ENCODE results near the gene SAMD9L. TPM values are rescaled to one million over a fixed set of nuclear protein-coding genes. Genes with fewer than 3 reads are reported as not detected.

The SAMD9L gene
- total RNA-seq, 1 donor from 2014 or later = 16.8 TPM

DNA sequence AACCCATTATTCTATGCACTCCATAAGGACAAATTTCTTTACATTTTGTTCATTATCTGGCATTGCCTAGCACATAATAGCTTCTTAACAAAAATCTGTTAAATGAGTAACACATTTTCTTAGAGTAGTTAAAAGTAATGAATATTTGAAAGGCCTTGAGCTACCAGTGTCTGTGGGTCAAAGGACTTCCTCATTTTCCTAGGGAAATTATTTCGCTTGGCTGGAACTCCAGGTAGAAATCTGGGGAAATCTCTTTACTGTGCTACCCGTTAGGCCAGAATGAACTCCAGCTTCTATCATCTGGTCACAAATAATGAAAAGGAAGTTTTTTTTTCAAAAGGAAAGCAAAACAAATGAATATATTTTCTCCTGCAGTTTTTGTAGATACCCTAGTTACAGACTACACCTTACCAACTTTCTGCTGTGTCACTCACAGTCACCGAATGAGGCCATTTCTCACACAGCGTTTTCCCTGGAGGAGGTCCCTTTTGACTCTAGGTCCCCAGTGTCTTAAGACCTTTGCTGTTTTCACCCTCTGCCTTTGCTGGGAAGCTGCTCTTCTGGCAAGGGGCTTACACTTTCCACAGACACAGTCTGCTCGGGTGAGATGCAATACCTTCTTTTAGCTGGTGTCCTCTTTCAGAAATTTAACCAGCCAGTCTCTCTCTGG, 1.6 kb downstream of the SAMD9L start:
- Mint-ChIP-seq H3K4me3 (ENCODE audit: unreplicated experiment) (peak overlapping the region; percentile 79), H3K27ac (ENCODE audit: unreplicated experiment) (peak overlapping the region; percentile 98), H3K4me1 (ENCODE audit: unreplicated experiment) (peaks cover 41% of the 10 kb centered on the region), H3K9me3 (ENCODE audit: unreplicated experiment) (no peaks in the 10 kb centered on the region), H3K27me3 (ENCODE audit: unreplicated experiment) (no peaks in the 10 kb centered on the region), H3K36me3 (ENCODE audit: unreplicated experiment) (peaks cover 21% of the 10 kb centered on the region)
- TF ChIP-seq, protein P1, sequence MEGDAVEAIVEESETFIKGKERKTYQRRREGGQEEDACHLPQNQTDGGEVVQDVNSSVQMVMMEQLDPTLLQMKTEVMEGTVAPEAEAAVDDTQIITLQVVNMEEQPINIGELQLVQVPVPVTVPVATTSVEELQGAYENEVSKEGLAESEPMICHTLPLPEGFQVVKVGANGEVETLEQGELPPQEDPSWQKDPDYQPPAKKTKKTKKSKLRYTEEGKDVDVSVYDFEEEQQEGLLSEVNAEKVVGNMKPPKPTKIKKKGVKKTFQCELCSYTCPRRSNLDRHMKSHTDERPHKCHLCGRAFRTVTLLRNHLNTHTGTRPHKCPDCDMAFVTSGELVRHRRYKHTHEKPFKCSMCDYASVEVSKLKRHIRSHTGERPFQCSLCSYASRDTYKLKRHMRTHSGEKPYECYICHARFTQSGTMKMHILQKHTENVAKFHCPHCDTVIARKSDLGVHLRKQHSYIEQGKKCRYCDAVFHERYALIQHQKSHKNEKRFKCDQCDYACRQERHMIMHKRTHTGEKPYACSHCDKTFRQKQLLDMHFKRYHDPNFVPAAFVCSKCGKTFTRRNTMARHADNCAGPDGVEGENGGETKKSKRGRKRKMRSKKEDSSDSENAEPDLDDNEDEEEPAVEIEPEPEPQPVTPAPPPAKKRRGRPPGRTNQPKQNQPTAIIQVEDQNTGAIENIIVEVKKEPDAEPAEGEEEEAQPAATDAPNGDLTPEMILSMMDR (IDR thresholded peaks at IDR 0.05) = no peak
- DNase-seq (ENCODE audit: extremely low spot score, unreplicated experiment) = no peak

DNA sequence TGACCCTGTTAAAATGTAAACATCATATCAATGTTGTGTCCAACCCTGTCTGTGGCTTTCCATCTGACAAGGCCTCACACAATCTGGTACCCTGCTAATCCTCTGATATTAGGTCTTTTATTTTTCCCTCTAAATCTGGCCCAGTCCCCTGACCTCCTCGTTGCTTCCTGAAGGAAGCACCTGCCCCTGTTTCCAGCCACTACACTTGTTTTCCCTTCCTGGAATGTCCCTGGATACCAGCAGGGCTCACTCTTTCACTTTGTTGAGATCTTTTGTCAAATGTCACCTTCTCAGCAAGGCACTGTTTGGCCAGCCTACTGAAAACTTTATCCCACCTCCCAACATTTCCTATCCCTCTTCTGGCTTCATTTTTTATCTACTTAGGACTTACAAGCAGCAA, 2.1 kb downstream of the SAMD9L start:
- Mint-ChIP-seq H3K27me3 (ENCODE audit: unreplicated experiment) (no peaks in the 10 kb centered on the region), H3K4me3 (ENCODE audit: unreplicated experiment) (no peak overlapping the region), H3K9me3 (ENCODE audit: unreplicated experiment) (no peaks in the 10 kb centered on the region), H3K27ac (ENCODE audit: unreplicated experiment) (no peak overlapping the region), H3K36me3 (ENCODE audit: unreplicated experiment) (peaks cover 21% of the 10 kb centered on the region), H3K4me1 (ENCODE audit: unreplicated experiment) (peaks cover 41% of the 10 kb centered on the region)
- no peak for DNase-seq (ENCODE audit: extremely low spot score, unreplicated experiment)
- TF ChIP-seq, protein P1 (IDR thresholded peaks at IDR 0.05) = no peak

DNA sequence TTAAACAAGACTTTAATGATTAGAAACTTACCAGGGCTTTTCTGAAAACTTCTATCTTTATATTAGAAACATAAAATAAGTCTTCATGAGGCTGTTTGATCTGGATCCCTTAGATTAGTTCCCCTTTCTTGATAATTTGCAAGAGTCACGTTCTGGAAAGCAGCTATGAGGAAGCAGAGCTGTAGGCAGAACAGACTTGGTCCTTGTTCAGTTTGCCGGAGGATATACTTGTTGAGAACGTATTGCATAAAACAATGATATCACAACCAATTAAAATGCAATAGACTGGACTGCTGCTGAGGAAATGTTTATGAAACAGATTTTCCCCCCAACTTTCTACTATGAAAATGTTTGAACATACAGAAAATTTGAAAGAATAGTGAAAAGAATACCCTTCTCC, 2.8 kb downstream of the SAMD9L start:
- DNase-seq (ENCODE audit: extremely low spot score, unreplicated experiment) = no peak
- Mint-ChIP-seq H3K9me3 (ENCODE audit: unreplicated experiment) (no peaks in the 10 kb centered on the region), H3K36me3 (ENCODE audit: unreplicated experiment) (peaks cover 21% of the 10 kb centered on the region), H3K27ac (ENCODE audit: unreplicated experiment) (no peak overlapping the region), H3K4me3 (ENCODE audit: unreplicated experiment) (no peak overlapping the region), H3K4me1 (ENCODE audit: unreplicated experiment) (peaks cover 36% of the 10 kb centered on the region), H3K27me3 (ENCODE audit: unreplicated experiment) (no peaks in the 10 kb centered on the region)
- TF ChIP-seq, protein P1 (IDR thresholded peaks at IDR 0.05) = no peak

DNA sequence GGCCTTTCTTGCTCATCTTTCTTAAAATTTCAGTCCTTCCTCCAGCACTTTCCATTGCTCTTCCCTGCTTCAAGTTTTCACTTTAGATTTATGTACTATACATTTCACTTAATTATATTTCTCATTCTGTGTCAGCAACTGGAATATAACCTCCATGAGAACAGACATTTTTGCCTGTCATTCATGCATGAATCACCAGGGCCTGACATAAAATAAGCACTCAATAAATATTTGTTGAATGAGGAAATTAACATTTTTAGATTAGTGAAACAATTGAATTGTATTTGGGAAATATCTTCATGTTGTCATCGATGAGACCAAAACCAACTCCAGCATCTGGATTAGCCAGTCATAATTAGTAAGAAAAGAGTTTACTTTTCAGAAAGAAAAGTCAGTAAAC, 6.1 kb downstream of the SAMD9L start:
- no peaks in the 10 kb centered on the region for H3K27me3 Mint-ChIP-seq (ENCODE audit: unreplicated experiment)
- no peak for DNase-seq (ENCODE audit: extremely low spot score, unreplicated experiment)
- peaks cover 13% of the 10 kb centered on the region for H3K4me1 Mint-ChIP-seq (ENCODE audit: unreplicated experiment)
- no peak overlapping the region for H3K27ac Mint-ChIP-seq (ENCODE audit: unreplicated experiment)
- no peak overlapping the region for H3K4me3 Mint-ChIP-seq (ENCODE audit: unreplicated experiment)
- TF ChIP-seq, protein P1 (IDR thresholded peaks at IDR 0.05) = no peak
- H3K36me3 Mint-ChIP-seq (ENCODE audit: unreplicated experiment) = peaks cover 29% of the 10 kb centered on the region
- peaks cover 5% of the 10 kb centered on the region for H3K9me3 Mint-ChIP-seq (ENCODE audit: unreplicated experiment)

DNA sequence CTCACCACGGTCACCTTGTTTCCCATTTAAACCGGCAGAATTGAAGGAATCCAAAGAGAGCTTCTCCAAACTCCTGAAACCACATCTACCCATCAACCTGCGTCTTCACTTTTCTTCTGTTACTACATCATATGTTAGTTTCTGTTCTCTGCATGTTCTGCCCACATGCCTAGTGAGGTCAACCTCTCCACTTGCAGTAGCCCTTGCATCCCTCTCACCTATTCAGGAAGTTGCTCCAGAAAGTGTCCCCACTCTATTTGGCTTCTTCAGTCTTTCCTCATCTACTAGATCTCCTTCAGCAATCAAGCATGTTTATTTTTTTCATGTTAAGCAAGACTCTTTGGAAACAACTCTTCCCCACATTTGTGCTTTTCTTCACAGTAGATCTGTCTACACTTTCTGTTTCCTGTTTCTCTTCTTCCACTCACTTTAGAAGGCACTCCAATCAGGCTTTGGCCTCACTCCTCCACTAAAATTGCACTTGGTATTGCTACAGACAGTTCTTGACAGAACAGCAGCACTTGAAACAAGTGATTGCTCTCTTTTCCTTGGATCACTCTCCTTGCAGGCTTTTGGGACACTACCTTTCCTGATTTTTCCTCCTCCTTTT, 7.5 kb downstream of the SAMD9L start:
- Mint-ChIP-seq H3K9me3 (ENCODE audit: unreplicated experiment) (peaks cover 5% of the 10 kb centered on the region), H3K27ac (ENCODE audit: unreplicated experiment) (no peak overlapping the region), H3K36me3 (ENCODE audit: unreplicated experiment) (peaks cover 31% of the 10 kb centered on the region), H3K27me3 (ENCODE audit: unreplicated experiment) (no peaks in the 10 kb centered on the region), H3K4me1 (ENCODE audit: unreplicated experiment) (no peaks in the 10 kb centered on the region), H3K4me3 (ENCODE audit: unreplicated experiment) (no peak overlapping the region)
- DNase-seq (ENCODE audit: extremely low spot score, unreplicated experiment) = no peak
- TF ChIP-seq, protein P1 (IDR thresholded peaks at IDR 0.05) = no peak
